Dermis microvascular lymphatic vessel endothelial cell (primary cell): ENCODE results near the gene LCE2A. TPM values are rescaled to one million over a fixed set of nuclear protein-coding genes. Genes with fewer than 3 reads are reported as not detected.
A peak's percentile ranks its signal among the peaks of the same experiment; 100 is the strongest.
"Not testable (repeated sequence)": the region's sequence is repeated elsewhere in the genome, so short reads cannot be mapped to it uniquely, and the experiment has no call there.

Experiments used
- DNase-seq, 2 donors: peaks; one replicate each; pipeline versions ENCODE4 v3.0.0 to v3.0.0-alpha.2; 2010; ENCODE audit warnings: low read depth in 2 of 2
- total RNA-seq: library from RNA; depleted of rRNA; stranded (reverse); fragments of >200 nt; gene quantifications from 2 replicates; pipeline ENCODE4 v1.2.1, GENCODE V29; 2014

LCE2A gene, protein sequence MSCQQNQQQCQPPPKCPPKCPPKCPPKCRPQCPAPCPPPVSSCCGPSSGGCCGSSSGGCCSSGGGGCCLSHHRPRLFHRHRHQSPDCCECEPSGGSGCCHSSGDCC
- total RNA-seq: not detected in 2 replicates

DNA sequence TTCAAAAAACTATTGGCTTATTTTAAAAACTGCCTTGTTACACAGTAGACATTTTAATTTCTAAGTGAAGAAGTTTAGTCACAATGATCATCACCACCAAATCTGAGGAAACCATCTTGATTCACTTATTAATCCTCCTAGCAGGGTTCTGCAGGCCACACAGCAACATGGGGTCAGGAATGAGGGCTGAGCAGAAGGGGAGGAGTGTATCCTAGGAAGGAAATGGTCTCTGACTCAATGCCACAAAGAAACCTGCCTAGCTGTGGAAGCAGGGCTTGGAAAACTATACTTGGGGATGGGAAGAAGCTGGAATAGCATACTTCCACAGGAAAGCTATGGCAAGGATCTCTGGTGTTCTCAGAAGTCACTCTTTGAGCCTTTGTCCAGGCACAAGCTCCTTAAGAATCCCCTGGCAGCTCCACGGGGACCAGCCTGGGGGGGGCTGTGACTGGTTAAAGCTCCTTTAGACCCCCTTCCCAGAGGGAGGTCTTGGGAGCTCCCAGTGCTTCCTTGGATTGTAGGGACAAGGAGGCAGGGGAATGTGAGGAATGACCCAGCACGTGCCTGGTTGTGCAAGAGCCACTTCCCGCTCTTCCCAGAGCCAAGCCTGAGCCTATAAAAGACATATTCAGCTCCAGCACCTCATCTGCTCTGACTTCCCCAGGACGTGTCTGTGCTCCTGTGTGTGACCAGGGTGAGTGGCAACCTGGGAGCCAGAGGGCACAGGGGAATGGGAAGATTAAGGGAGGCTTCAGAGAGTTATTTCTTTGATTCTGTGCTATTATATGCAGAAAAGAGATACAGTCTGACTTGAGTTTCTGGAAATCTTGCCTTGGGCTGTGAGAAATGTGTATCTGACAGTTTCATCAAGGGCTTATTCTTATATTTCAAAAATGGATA is at the start of gene LCE2A:
Gene LCE2A, plus strand, starts transcription at position 645 of the 900 bp plus-strand sequence. CDS start 557 bp downstream, outside the sequence.
- no peak for DNase-seq

DNA sequence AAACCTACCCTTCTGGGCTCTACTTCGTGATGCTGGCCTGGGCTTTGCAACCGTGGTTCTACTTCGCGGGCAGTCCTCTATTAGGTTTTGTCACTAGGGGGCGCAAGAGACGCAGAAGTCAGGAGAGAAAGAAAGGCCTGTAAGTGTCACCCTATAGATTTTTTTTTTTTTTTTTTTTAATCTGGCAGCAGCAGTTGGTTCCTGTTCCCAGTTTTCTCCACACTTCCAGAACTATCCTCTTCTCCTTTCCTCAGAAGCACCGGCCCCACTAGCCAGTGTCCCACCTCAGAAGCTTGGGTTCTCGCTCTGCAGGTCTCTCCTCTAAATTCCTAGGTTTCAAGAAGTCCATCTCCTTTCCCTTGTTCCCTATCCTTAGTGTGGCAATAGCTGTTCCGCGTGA is 44.0 kb upstream of the LCE2A start:
- peak; percentile 7 to 58 for DNase-seq

DNA sequence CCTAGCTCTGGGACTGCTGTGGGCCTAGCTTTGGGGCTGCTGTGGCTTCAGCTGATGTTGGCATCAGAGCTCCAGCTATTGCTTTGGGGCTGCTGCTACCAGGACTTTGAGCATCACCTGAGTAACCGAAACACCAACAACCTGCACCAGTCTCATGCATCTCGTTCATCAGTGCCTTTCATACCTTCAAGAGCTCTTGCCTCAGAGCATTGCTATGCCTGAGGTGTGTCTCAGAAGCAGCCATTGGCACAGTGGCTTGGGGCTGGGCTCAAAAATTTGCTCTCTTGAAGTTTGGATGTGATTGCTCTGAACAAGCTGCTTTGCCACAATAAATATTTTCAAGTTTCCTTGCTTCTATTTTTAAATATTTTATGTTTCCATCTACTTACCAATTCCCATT is 41.7 kb upstream of the LCE2A start:
- DNase-seq: no peak

DNA sequence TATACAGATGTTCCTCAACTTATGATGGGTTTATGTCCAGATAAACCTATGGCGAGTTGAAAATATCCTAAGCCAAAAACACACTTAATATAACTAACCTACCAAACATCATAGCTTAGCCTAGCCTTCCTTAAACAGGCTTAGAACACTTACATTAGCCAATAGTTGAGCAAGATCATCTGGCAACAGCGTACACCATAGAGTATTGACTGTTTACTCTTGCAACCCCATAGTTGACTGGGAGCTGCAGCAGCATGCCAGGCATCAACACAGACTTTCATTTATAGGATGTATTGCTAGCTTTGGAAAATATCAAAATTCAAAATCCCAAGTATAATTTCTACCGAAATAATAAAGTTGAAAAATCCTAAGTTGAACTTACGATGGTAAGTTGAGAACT is 40.5 kb upstream of the LCE2A start:
- no peak for DNase-seq

DNA sequence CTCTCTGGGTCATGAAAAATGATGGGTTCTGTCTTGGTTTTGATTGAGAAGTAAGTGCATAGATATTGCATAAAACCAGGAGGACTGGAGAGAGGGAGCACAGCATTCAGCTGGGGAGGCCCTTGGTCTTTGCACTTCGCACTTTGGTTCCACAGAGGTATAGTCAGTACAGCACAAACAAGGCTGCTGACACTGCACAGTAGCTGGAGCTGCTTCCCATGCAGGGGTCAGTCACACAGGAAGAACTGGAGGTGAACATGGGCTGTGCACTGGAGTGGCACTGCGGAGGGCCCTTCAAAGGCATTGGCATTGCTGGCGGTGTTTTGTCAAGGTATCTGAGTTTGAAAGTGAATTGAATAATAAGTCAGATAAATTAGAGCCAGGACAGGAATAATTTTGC is 39.5 kb upstream of the LCE2A start:
- no peak for DNase-seq

DNA sequence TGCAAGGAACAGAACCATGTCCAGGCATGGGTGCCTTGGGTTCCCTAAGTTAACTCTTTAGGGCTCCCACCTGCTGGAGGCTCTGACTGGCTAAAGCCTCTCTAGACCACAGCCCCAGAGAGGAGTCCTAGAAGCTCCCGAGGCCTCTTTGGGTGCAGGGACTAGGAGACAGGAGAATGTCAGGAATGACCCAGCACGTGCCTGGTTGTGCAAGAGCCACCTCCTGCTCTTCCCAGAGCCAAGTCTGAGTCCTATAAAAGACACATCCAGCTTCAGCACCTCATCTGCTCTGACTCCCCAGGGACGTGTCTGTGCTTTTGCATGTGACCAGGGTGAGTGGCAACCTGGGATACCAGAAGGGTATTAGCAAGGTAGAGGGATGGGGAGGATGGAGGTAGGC is 35.0 kb upstream of the LCE2A start, which contains the start of gene LCE2D:
Gene LCE2D, plus strand, starts transcription at position 283 of the 400 bp plus-strand sequence. CDS start 726 bp downstream, outside the sequence.
- no peak for DNase-seq

DNA sequence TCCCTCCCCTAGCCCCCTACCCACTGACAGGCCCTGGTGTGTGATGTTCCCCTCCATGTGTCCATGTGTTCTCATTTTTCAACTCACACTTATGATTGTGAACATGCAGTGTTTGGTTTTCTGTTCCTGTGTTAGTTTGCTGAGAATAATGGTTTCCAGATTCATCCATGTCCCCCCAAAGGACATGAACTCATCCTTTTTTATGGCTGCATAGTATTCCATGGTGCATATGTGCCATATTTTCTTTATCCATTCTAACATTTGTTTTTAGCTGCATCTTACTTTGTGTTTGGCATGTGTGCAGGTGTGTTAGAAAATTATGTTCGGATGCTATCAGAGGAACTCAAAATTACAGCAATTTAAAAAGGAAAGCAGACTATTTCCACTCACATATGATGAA is 32.0 kb upstream of the LCE2A start:
- not testable (repeated sequence) for DNase-seq

DNA sequence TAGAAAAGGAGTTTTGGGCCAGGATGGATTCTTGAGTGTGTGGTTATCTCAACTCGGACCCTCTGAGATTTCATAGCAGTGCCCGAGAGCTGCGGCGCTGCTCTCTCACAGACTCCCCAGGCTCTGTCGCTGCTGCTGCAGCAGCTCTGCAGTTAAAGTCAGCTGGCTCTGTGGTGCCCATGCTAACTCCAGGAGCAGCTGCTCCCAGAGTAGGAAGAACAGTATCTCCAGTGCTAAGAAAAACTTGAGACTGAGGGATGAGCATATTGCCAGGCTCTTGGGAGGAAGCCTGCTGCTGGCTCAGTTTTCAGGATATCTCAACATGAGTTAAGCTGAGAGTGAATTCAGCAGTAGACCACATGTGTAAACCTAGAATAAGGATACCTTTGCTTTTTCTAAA is 30.5 kb upstream of the LCE2A start:
- DNase-seq: no peak

DNA sequence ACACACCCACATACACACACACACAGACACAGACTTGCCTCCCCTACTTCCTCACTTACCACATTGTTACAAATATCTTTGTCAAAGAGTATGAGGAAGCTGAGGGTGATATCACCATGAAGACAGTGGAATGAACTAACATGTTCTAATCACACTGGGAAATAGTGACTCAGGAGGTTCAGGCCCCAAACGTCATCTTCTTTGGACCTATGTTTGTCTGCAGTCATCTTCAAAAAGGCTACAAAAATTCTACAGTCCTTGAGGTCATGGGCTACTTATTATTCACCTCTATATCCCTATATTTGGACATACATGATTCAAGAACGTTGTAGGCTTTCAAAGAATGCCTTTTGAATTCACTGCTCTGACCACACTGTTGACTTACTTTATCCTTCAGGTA is 25.1 kb upstream of the LCE2A start:
- no peak for DNase-seq

DNA sequence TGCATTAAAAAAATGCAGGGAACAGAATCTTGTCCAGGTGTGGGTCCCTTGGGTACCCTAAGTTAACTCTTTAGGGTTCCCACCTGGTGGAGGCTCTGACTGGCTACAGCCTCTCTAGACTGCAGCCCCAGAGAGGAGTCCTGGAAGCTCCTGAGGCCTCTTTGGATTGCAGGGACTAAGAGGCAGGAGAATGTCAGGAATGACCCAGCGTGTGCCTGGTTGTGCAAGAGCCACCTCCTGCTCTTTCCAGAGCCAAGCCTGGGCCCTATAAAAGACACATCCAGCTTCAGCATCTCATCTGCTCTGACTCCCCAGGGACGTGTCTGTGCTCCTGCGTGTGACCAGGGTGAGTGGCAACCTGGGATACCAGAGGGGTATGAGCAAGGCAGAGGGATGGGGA is 23.2 kb upstream of the LCE2A start, which contains the start of gene LCE2C:
Gene LCE2C, plus strand, starts transcription at position 297 of the 400 bp plus-strand sequence. CDS start 737 bp downstream, outside the sequence.
- not testable (repeated sequence) for DNase-seq

DNA sequence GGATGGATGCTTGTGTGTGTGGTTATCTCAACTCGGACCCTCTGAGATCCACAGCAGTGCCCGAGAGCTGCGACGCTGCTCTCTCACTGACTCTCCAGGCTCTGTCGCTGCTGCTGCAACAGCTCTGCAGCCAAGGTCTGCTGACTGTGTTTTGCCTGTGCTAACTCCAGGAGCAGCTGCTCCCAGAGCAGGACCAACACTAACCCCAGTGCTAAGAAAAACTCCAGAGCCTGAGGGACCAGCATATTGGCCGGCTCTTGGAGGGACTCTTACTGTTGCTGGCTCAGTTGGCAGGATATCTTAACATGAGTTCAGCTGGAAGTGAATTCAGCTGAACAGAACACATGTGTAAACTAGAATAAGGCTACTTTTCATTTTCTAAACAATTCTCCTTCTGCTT is 18.7 kb upstream of the LCE2A start:
- DNase-seq: no peak

DNA sequence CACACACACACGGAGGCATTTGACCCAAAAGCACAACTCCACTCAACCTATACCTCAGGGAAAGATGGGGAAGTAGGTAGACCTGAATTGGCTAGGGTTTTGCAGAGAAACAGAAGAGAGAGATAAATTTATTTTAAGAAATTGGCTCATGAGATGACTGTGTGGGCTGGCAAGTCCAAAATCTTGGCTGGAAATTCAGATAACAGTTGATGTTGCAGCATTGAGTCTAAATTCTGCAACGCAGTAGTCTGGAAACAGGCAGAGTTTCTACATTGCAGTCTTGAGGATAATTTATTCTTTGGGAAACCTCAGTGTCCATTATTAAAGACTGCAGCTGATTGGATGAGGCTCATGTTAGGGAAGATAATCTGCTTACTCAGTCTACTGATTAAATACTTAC is 16.5 kb upstream of the LCE2A start:
- no peak for DNase-seq

DNA sequence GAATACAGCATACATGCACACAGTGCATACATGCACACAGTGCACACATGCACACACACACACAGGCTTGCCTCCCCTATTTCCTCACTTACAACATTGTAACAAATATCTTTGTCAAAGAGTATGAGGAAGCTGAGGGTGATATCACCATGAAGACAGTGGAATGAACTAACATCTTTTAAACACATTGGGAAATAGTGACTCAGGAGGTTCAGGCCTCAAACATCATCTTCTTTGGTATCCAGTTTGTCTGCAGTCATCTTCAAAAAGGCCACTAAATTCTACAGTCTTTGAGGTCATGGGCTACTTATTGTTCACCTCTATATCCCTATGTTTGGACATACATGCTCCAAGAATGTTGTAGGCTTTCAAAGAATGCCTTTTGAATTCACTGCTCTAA is 14.3 kb upstream of the LCE2A start:
- no peak for DNase-seq

DNA sequence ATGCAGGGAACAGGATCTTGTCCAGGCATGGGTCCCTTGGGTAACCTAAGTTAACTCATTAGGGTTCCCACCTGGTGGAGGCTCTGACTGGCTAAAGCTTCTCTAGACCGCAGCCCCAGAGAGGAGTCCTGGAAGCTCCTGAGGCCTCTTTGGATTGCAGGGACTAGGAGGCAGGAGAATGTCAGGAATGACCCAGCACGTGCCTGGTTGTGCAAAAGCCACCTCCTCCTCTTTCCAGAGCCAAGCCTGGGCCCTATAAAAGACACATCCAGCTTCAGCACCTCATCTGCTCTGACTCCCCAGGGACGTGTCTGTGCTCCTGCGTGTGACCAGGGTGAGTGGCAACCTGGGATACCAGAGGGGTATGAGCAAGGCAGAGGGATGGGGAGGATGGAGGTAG is 12.3 kb upstream of the LCE2A start, which contains the start of gene LCE2B:
Gene LCE2B, plus strand, starts transcription at position 301 of the 400 bp plus-strand sequence. CDS start 721 bp downstream, outside the sequence.
- not testable (repeated sequence) for DNase-seq

DNA sequence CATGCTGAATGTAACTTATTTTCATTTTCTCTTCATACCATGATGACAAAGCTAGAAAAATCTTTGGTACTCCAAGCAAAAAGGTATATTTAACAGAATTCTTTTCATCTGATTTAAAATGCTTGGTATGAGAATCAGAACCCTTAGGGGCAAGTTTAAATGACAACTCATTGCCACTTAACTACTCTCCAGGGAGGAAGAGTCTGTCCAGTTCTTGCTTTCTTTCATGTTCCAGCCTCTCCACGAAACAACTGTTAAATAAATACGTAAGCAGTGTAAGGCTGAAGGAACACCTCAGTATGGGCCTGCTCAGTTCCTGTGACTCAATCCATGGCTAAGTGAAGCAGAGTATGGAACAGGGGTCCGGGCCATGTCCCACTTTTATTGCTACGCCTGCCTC is 1.6 kb downstream of the LCE2A start:
- DNase-seq: no peak

DNA sequence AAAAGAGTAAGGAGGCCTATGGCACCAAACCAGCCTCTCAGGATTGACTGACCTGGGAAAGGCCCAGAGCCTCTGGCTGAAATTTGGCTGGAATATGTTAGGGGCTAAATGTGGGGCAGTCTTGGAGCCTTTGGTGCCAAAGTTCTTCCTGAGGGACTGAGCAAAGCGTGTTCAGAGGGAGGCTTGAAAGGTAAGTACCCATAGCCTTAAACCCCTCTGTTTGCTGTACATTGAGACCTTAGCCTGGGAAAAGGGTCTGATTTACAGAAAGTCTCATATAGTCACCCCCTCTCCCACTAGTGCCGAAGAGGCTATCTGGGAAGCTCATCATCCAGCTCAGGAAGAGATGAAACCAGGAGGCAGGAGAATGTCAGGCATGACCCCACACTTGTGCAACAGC is 9.7 kb downstream of the LCE2A start, which contains the start of gene LCE4A:
Gene LCE4A, plus strand, starts transcription at position 301 of the 400 bp plus-strand sequence. CDS start 916 bp downstream, outside the sequence.
- no peak for DNase-seq

DNA sequence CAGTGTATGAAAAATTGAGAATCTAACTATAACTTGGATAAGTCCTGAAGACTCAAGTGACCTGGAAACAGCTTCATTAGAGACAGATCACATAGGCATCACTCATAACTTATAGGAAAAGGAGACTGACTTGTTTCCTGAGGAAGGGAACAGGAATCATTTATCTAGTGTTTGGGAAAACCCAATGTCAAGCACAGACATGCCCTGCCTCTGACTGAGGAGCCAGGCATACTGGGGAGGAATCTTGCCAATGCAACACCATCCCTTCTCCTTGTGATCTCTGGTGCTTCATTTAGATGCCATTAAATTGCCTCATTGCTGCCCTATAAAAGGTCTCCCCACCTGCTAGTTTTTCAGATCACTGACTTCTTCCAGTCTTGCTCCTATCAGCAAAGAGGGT is 20.1 kb downstream of the LCE2A start:
- DNase-seq: no peak

DNA sequence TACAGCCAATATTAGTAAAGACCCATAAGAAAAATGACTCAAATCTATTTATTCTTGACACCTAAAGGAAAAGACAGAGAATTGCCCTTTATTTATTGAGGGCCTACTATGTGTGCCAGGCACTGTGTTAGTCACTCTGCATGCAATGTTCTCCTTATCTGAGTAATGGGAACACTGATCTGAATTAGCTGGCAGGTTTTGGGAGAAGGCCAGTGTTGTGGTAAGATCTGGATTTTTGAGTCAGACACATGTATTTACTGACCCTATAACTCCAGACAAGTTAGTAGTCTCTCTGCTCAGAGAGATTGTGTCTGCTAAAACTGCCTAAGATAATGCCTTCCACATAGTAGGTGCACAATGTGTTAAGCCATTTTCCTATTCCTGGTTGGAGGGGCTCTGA is 27.1 kb downstream of the LCE2A start:
- no peak for DNase-seq

DNA sequence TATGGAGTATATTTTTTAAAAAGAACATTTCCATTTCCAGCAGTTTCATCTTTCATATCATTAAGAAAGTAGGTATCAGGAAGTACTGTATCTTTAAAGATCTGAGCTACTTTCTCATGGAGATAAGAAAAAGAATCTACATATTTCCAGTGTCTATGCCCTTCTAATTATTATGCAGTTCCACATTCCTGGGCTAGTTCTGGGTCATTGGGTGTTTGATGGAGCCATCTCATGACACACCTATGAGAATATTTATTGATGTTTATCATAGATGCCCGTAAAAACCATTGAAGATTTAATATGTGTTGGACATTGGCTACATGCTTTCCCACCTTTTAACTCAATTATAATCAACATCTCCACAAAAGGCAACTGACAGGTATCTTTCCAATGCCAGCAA is 30.8 kb downstream of the LCE2A start:
- DNase-seq: no peak

DNA sequence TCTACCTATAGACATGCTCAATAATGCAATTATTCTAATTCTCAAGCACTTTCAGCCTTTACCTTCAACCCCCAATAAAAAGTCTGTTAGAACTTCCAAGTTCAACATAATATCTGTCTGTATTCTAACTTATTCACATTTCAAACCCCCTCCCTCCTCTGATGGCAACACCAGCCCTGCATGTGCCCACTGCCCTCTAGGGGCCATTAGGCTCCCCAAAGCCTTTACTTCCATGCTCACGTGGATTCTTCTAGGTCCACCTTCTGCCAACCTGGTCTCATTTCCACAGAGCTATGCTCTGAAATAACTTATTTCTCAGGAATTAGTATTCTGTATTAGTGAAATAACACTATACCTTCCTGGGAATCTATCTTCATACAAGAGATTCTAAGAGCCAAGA is 37.5 kb downstream of the LCE2A start:
- no peak for DNase-seq

DNA sequence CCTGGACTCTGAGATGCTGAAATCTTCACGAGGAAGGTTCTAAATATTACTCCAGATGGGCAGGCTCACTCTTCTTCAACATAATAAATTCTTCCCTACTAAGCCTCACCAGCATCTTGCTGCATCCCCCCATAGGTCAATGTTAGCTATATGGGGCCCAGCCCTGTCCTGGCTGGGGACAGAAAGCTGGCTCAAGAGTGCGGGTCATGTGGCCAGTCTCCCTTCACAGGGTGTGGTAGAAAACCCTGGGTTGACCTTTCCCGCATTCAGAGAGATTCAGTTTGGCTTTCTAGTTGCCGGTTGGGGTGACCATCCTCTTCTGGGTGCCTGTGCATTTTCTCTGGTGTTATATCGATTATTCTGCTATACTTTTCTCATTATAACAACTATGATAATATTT is 39.9 kb downstream of the LCE2A start:
- DNase-seq: no peak

DNA sequence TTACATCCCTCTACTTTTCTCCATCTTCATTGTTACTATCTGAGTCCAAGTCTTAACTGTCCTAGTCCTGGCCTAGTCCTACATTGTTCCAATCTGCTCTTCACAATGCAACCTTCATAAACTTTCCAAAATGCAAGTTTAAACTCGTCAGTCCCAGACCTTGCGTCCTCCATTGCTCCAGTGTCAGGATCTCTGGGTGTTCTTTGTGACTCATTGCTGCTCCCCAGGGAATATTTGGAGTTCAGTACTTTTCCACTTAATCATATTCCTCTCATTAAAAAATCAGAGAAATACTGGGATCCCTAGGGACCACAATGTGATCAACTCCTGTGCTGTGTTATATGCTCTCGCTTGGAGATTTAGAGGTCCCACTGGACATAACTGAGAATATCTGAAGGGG is 41.7 kb downstream of the LCE2A start:
- no peak for DNase-seq

DNA sequence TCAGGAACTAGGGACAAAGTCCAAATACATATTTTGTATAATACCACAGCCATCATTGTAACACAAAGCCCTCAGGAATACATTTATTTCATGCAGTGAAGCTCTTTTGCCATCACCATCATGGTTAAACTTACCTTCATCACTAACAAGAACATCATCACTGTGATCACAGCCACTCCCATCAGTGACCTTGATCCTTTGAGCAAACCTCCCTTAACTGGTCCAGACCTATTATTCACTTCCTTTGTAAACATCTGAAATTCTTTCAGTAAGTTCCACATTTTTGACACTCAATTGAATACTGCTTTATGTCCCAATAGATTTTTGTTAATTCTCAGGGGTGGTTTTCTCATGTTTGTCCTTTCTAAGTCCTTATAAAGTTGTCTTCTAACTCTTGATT is 43.5 kb downstream of the LCE2A start:
- DNase-seq: no peak
